ENCODE results near the gene PERM1. TPM values are rescaled to one million over a fixed set of nuclear protein-coding genes. Genes with fewer than 3 reads are reported as not detected.

PERM1 gene
- total and polyA plus RNA-seq, 9 of the 15 experiments (the other 6 are each of a cell fraction or from before 2014, with no cell fraction given), result not detected

- Histone ChIP-seq H3K9me3 (replicated peaks; ENCODE audit: control insufficient read depth, insufficient read depth, low read depth, low read length) (no peaks in the 10 kb centered on the region), H3K4me2 (ENCODE audit: insufficient read depth, low read length) (no peak overlapping the region), H3K4me1 (replicated peaks in 1 of 2; ENCODE audit: control insufficient read depth in 2 of 2, insufficient read depth in 2 of 2, low read length in 2 of 2) (peaks cover 0 to 84% of the 10 kb centered on the region in 2 experiments; a peak in 3 of 5 replicates), H3K4me3 (no peak overlapping the region), H2AFZ (ENCODE audit: low read depth, low read length) (no peak overlapping the region), H3K9ac (ENCODE audit: insufficient read depth in 1 of 2, low read depth in 2 of 2, low read length in 2 of 2) (no peak overlapping the region; a peak in 1 of 4 replicates), H3K27me3 (ENCODE audit: control insufficient read depth in 2 of 2, insufficient read depth in 2 of 2, low read length in 2 of 2) (peaks cover 33 to 74% of the 10 kb centered on the region in 2 experiments; a peak in 4 of 5 replicates), H3K27ac (ENCODE audit: extremely low read depth, low read depth, low read length) (no peak overlapping the region), H3K36me3 (ENCODE audit: control insufficient read depth, insufficient read depth, low read length) (no peaks in the 10 kb centered on the region), H3K79me2 (ENCODE audit: control insufficient read depth, insufficient read depth, low read length) (no peaks in the 10 kb centered on the region), H4K20me1 (replicated peaks; ENCODE audit: control insufficient read depth, insufficient read depth, low read length) (peaks cover 13% of the 10 kb centered on the region), H3K9me1 (ENCODE audit: control insufficient read depth, insufficient read depth, low read length) (no peaks in the 10 kb centered on the region)
- ChIA-PET POLR2A (no interaction called here), CTCF (ENCODE audit: low intra/inter-chr PET ratio) (no interaction called here)
- peak; percentile 38 to 59 (median 54) for DNase-seq (ENCODE audit: extremely low read depth in 1 of 4, low spot score in 3 of 4)
- in situ Hi-C loops (cut with MboI) (no loop called here), intact Hi-C loops (cut with micrococcal nuclease) (no loop called here)
- no TSS peak for BruUV-seq (replicated peaks)
- ATAC-seq, result peak; percentile 39
- no peak for FAIRE-seq
- WGBS (ENCODE audit: insufficient coverage, low coverage, missing lambda C conversion rate), result 16% methylated on average over 42 of the region's 44 CpGs
- TF ChIP-seq USF2 (CRISPR knock-in tag; IDR thresholded peaks at IDR 0.05) (peak; percentile 50; the same call in 1 of the 2 replicates), ETV5 (CRISPR knock-in tag; IDR thresholded peaks at IDR 0.05; ENCODE audit: low read depth) (0 out of 2 replicates have a peak, but pooled peaks have one; percentile 26), L3MBTL2 (IDR thresholded peaks at IDR 0.05) (0 out of 2 replicates have a peak, but pooled peaks have one; percentile 39), MAX (CRISPR knock-in tag; IDR thresholded peaks at IDR 0.05) (peak; percentile 63), MEIS2 (IDR thresholded peaks at IDR 0.05; ENCODE audit: partially characterized antibody) (peak; percentile 64), ZBTB1 (CRISPR knock-in tag; IDR thresholded peaks at IDR 0.05; ENCODE audit: borderline replicate concordance, low read depth) (peak; percentile 93), NRF1 (conservative IDR thresholded peaks at IDR 0.05 in 1 of 2, IDR thresholded peaks at IDR 0.05 in 1 of 2) (peak in 1 of 2 experiments; percentile 16; a peak in 1 of 4 replicates), NR3C1 (CRISPR knock-in tag; IDR thresholded peaks at IDR 0.05) (no peak), IFI16 (CRISPR knock-in tag; IDR thresholded peaks at IDR 0.05) (no peak), NFXL1 (CRISPR knock-in tag; IDR thresholded peaks at IDR 0.05) (no peak), PTRF (tag; IDR thresholded peaks at IDR 0.05) (no peak), MAFF (IDR thresholded peaks at IDR 0.05; ENCODE audit: low read length) (no peak), PKNOX1 (IDR thresholded peaks at IDR 0.05) (peak; percentile 69), E2F6 (IDR thresholded peaks at IDR 0.05; ENCODE audit: borderline replicate concordance in 1 of 2, extremely low read depth in 1 of 2, insufficient read depth in 1 of 2, insufficient read length in 1 of 2, low read depth in 1 of 2, low read length in 1 of 2, poor library complexity in 1 of 2, severe bottlenecking in 1 of 2) (peak in 1 of 2 experiments; percentile 78), ZBTB2 (IDR thresholded peaks at IDR 0.05) (no peak)
- TF ChIP-seq, protein P1, sequence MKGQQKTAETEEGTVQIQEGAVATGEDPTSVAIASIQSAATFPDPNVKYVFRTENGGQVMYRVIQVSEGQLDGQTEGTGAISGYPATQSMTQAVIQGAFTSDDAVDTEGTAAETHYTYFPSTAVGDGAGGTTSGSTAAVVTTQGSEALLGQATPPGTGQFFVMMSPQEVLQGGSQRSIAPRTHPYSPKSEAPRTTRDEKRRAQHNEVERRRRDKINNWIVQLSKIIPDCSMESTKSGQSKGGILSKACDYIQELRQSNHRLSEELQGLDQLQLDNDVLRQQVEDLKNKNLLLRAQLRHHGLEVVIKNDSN (CRISPR knock-in tag; IDR thresholded peaks at IDR 0.05), result 0 out of 2 replicates have a peak, but pooled peaks have one; percentile 53
Observed at GRCh38 chr1:978069-978834, 3.6 kb downstream of the PERM1 start.

Data from K562 (cell line).